Keratinocyte (primary cell): ENCODE results near the gene FKTN. TPM values are rescaled to one million over a fixed set of nuclear protein-coding genes. Genes with fewer than 3 reads are reported as not detected.

Experiments
- DNase-seq: peaks from one replicate; pipeline ENCODE4 v3.0.0-alpha.2; 2011; ENCODE audit warnings: low read depth, missing footprints, low spot score
- FAIRE-seq: peaks from 2 replicates; lab custom pipeline; 2011; peaks lifted over from hg19 to GRCh38; lab: Jason Lieb, UNC
- H2AFZ ChIP-seq: 2 replicates; pipeline ENCODE4 v1.6.0; 2012; ENCODE audit warnings: low read length, control low read depth, inconsistent platforms; ENCODE audit not compliant: control insufficient read depth
- H3K27ac ChIP-seq: 2 replicates; pipeline ENCODE4 v1.5.1; 2011; ENCODE audit warnings: low read length; ENCODE audit not compliant: control insufficient read depth, insufficient read depth
- H3K27me3 ChIP-seq: 3 replicates; pipeline ENCODE4 v1.6.0; 2011; ENCODE audit warnings: low read length; ENCODE audit not compliant: control insufficient read depth, insufficient read depth; ENCODE audit errors: extremely low read depth
- H3K36me3 ChIP-seq, 2 experiments: 2 replicates in 1 of 2; 3 replicates in 1 of 2; pipeline ENCODE4 v1.5.1; 2011; ENCODE audit warnings: low read length in 2 of 2, mild to moderate bottlenecking in 1 of 2; ENCODE audit not compliant: control insufficient read depth in 2 of 2, insufficient read depth in 2 of 2; ENCODE audit errors: extremely low read depth in 1 of 2
- H3K4me1 ChIP-seq: 3 replicates; pipeline ENCODE4 v1.5.1; 2011; ENCODE audit warnings: low read length; ENCODE audit not compliant: control insufficient read depth, insufficient read depth; ENCODE audit errors: extremely low read depth
- H3K4me2 ChIP-seq: 3 replicates; pipeline ENCODE4 v1.6.0; 2011; ENCODE audit warnings: low read depth, low read length; ENCODE audit not compliant: control insufficient read depth, insufficient read depth; ENCODE audit errors: extremely low read depth
- H3K4me3 ChIP-seq, 3 experiments: fragments of 200-600 bp in 1 of 3; sonication (generic) in 1 of 3; 2 replicates in 2 of 3; 3 replicates in 1 of 3; pipeline ENCODE4 v1.5.1; 2011 to 2016; ENCODE audit warnings: low read length in 3 of 3, mild to moderate bottlenecking in 3 of 3, control low read depth in 2 of 3, inconsistent platforms in 1 of 3, low read depth in 1 of 3, mixed read lengths in 1 of 3, mixed run types in 1 of 3, moderate library complexity in 1 of 3; ENCODE audit not compliant: control insufficient read depth in 2 of 3, insufficient read depth in 2 of 3; ENCODE audit errors: extremely low read depth in 1 of 3
- H3K79me2 ChIP-seq: 2 replicates; pipeline ENCODE4 v1.6.0; 2012; ENCODE audit warnings: low read length; ENCODE audit not compliant: control insufficient read depth, insufficient read depth
- H3K9ac ChIP-seq: 3 replicates; pipeline ENCODE4 v1.6.0; 2011; ENCODE audit warnings: low read length; ENCODE audit not compliant: control insufficient read depth, insufficient read depth; ENCODE audit errors: extremely low read depth
- H3K9me1 ChIP-seq: 3 replicates; pipeline ENCODE4 v1.6.0; 2011; ENCODE audit warnings: low read length; ENCODE audit not compliant: control insufficient read depth, insufficient read depth; ENCODE audit errors: extremely low read depth
- H3K9me3 ChIP-seq: 2 replicates; pipeline ENCODE4 v1.5.1; 2012; ENCODE audit warnings: low read depth, low read length; ENCODE audit not compliant: control insufficient read depth
- H4K20me1 ChIP-seq: 3 replicates; pipeline ENCODE4 v1.6.0; 2011; ENCODE audit warnings: low read length; ENCODE audit not compliant: control insufficient read depth, insufficient read depth; ENCODE audit errors: extremely low read depth
- CTCF ChIP-seq, 3 experiments: IDR thresholded peaks in 1 of 3; conservative IDR thresholded peaks in 1 of 3; optimal IDR thresholded peaks in 1 of 3; 2 replicates in 2 of 3; 3 replicates in 1 of 3; pipeline versions ENCODE3 to v1.5.1; 2011; ENCODE audit warnings: low read length in 3 of 3, mild to moderate bottlenecking in 3 of 3, moderate library complexity in 2 of 3, control low read depth in 1 of 3, inconsistent platforms in 1 of 3; ENCODE audit not compliant: insufficient read depth in 2 of 3; ENCODE audit errors: extremely low read depth in 1 of 3
- EZH2 ChIP-seq: IDR thresholded peaks from one replicate; pipeline ENCODE4 v1.6.1; 2012; ENCODE audit warnings: inconsistent platforms, mild to moderate bottlenecking, low read length, moderate library complexity
- dilution Hi-C: fragments of 300-500 bp; cut with MboI; formaldehyde crosslinking; loops from one replicate; pipeline ENCODE4 v1.7.0; 2020; ENCODE audit warnings: low sequenced_read_pairs; ENCODE audit not compliant: extremely low pct_ligation_motif_present
- polyA plus RNA-seq, 5 experiments: library from polyadenylated mRNA; depleted of rRNA in 3 of 5; stranded (reverse) in 3 of 5; stranded (forward) in 1 of 5; unstranded in 1 of 5; fragments of >200 nt; gene quantifications; 1 replicate in 1 of 5; 2 replicates in 3 of 5; 3 replicates in 1 of 5; pipeline versions ENCODE4 v1.2.1 to v1.2.3, GENCODE V29; 2011 to 2012; ENCODE audit warnings: missing spikeins in 2 of 5, low read depth in 1 of 5, low replicate concordance in 1 of 5

FKTN gene
- polyA plus RNA-seq, 1 donor (not counting 4 experiments of a cell fraction or from before 2014, with no cell fraction given), result 15.9 TPM

DNA sequence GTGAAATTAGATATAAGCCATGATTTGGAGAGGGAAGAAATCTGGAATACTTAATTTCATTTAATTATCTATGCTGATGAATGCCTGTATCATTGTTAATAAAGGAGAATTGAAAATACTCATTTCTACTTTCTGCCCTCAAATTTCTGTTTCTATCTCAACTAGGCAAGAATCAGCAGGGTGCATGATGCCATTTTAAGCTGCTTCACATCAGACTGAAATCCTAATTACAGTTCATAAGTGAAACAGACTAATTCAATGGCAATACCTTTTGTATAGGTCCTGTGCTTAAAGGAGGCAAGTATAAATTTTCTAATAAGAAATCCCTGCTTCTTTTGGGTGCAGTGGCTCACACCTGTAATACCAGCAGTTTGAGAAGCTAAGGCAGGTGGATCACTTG, 82.0 kb downstream of the FKTN start:
- dilution Hi-C loops, result no loop called here
- Histone ChIP-seq H4K20me1 (no peaks in the 10 kb centered on the region), H3K27me3 (no peaks in the 10 kb centered on the region), H3K79me2 (no peaks in the 10 kb centered on the region), H3K4me2 (no peak overlapping the region), H3K4me3 (no peak overlapping the region), H3K9ac (no peak overlapping the region), H3K9me1 (no peaks in the 10 kb centered on the region), H3K4me1 (no peaks in the 10 kb centered on the region), H2AFZ (no peak overlapping the region), H3K9me3 (no peaks in the 10 kb centered on the region), H3K27ac (no peak overlapping the region), H3K36me3 (peaks cover 0 to 2% of the 10 kb centered on the region in 2 experiments)
- DNase-seq (no peak), FAIRE-seq (no peak)
- TF ChIP-seq EZH2, result no peak
- TF ChIP-seq CTCF (optimal IDR thresholded peaks at IDR 0.05 in 1 of 3, IDR thresholded peaks at IDR 0.05 in 1 of 3, conservative IDR thresholded peaks at IDR 0.05 in 1 of 3; ENCODE audit: extremely low read depth in 1 of 3, insufficient read depth in 2 of 3, low read length in 3 of 3), result no peak

DNA sequence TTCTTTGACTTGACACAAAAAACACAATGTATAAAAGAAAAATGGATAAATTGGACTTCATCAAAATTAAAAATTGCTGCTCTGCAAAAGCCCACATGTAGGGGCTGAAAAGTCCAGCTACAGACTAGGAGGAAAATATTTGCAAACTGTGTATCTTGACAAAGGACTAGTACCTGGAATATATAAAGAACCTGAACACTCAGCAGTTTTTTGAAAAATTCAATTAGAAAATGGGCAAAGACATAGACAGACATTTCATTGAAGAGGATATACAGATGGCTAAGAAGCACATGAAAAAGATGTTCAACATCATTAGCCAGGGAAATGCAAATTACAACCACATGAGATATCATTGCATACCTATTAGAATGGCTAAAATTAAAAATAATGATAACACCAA, 85.9 kb downstream of the FKTN start:
- FAIRE-seq (no peak), DNase-seq (no peak)
- Histone ChIP-seq H2AFZ (no peak overlapping the region), H3K79me2 (no peaks in the 10 kb centered on the region), H3K4me2 (no peak overlapping the region), H3K36me3 (no peaks in the 10 kb centered on the region), H3K4me3 (no peak overlapping the region), H3K4me1 (no peaks in the 10 kb centered on the region), H3K27me3 (no peaks in the 10 kb centered on the region), H3K9me3 (no peaks in the 10 kb centered on the region), H3K9me1 (no peaks in the 10 kb centered on the region), H3K9ac (no peak overlapping the region), H3K27ac (no peak overlapping the region), H4K20me1 (no peaks in the 10 kb centered on the region)
- dilution Hi-C loops, result no loop called here
- TF ChIP-seq CTCF (optimal IDR thresholded peaks at IDR 0.05 in 1 of 3, IDR thresholded peaks at IDR 0.05 in 1 of 3, conservative IDR thresholded peaks at IDR 0.05 in 1 of 3; ENCODE audit: extremely low read depth in 1 of 3, insufficient read depth in 2 of 3, low read length in 3 of 3) (no peak), EZH2 (no peak)
